B cell (primary cell): Measurements from ENCODE around the gene ETV1.

Source experiments
- CTCF ChIP-seq: fragments of 200-600 bp; IDR thresholded peaks from one replicate; pipeline ENCODE4 v1.8.0; 2022; ENCODE audit warnings: antibody characterized with exemption, mild to moderate bottlenecking
- EZH2 ChIP-seq: IDR thresholded peaks from 2 replicates; pipeline ENCODE4 v1.6.1; 2012; ENCODE audit warnings: borderline replicate concordance, low read depth, mild to moderate bottlenecking, moderate library complexity, low read length; ENCODE audit not compliant: insufficient read depth, poor library complexity, severe bottlenecking

- TF ChIP-seq CTCF, result no peak
- TF ChIP-seq EZH2, result no peak
Measured at GRCh38 chr7:13851736-13852135, 137.7 kb downstream of the ETV1 start.
